GM20431 (cell line): ENCODE results near the gene SPRR1A.
"Not testable (repeated sequence)": the region's sequence is repeated elsewhere in the genome, so short reads cannot be mapped to it uniquely, and the experiment has no call there.

Source experiments
- in situ Hi-C: fragments of 300-500 bp; cut with MseI, MboI; formaldehyde crosslinking; loops from one replicate; pipeline ENCODE4 v1.15.0; 2020; ENCODE audit warnings: low sequenced_read_pairs; ENCODE audit not compliant: unreplicated experiment

The SPRR1A gene

DNA sequence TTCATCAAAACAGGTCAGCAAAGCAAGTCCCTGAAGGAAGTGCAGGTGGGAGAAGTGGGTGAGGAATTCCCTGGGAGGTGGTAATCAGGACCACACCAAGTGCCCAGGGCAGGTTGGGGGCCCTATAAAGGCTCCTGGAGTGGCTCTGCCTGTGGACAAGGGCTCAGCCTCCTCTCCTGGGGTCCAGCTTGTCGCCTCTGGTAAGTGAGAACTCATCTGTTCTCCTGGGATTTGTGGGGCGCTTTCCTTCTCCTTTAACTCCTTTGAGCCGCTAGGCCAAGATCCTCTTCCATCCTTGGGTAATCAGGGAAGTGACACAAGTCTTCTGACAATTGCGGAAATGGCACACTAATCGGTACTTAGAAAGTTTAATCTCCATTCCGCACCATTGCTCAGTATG lies 13.4 kb upstream of the SPRR1A start, which contains the start of gene SPRR4:
Gene SPRR4, plus strand, starts transcription at position 154 of the 400 bp plus-strand sequence. CDS start 1,243 bp downstream, outside the sequence.
- in situ Hi-C loops: no loop called here

DNA sequence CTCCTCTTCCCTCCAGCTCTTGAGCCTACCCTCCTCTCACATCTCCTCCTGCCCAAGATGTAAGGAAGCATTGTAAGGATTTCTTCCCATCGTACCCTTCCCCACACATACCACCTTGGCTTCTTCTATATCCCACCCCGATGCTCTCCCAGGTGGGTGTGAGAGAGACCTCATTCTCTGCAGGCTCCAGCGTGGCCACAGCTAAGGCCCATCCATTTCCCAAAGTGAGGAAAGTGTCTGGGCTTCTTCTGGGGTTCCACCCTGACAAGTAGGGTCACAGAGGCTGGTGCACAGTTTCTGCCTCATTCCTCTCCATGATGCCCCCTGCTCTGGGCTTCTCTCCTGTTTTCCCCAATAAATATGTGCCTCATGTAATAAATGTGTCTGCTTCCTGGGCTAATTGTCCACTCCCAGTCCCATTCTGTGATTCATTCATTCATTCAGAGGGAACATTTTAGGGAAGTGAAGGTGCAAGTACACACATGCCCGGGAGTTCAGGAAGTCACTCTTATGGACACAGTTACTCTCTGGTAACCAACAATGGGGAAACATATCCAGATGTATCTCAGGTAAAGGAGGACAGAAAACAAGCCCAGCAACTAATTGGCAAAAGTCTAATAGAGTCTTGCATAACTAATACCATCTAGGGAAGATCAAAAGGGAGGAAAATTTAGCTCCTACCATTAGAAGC lies 11.5 kb upstream of the SPRR1A start:
- in situ Hi-C loops: no loop called here

DNA sequence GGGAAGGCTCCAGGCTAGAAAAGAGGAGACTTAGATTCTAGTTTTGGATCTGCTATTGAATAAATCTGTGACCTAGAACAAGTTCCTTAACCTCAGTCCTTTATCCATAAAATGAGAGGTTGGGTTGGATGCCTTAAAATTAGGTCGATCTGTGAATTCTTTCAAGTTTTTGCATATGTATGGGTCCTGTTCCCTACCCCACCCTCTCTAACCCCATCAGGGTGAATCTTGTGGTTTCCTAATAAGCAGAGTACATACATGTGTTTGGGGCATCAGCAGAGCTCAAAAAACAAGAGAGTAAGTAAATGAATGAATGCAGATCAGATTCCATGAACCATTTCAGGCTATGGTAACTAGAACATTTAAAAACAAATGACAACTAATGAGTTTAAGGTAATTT lies 7.2 kb upstream of the SPRR1A start:
- in situ Hi-C loops: no loop called here

DNA sequence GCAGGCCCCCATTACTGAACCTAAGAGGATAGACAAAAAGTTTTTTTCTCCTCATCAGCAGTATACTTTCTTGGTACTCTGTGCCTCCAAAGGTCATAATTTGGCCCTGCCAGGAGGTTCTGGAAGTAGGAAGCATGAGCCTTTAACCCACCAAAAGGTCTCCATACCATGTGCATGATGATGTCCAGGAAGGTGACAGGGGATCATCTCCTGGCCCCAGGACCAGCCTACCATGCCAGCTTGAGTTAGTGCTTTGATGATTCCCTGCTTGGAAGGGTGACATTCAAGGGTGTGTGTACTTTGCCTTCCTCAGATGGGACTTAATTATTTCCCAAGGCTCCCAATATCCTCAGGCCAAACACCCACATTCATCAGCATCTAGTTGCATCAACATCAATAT lies 6.3 kb upstream of the SPRR1A start:
- in situ Hi-C loops: no loop called here

DNA sequence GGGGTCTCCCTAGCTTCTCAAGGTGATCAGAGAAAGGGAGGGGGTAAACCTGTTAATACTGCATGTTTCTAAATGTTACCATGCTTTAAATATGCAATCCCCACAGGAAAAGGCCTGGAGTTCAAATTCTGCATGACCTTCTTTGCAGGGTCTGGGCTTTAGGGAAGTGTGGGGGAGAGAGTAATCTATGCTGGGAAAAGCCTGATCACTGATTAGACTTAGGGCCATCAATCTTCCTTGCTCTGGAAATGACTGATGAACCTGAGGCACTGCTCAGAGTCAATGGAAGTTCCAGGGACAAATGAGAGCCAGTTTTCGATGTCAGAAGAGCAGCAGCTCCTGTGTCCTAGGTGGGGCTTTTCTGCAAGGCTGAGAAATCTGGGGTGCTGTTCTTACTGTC lies 3.2 kb upstream of the SPRR1A start:
- in situ Hi-C loops: no loop called here

DNA sequence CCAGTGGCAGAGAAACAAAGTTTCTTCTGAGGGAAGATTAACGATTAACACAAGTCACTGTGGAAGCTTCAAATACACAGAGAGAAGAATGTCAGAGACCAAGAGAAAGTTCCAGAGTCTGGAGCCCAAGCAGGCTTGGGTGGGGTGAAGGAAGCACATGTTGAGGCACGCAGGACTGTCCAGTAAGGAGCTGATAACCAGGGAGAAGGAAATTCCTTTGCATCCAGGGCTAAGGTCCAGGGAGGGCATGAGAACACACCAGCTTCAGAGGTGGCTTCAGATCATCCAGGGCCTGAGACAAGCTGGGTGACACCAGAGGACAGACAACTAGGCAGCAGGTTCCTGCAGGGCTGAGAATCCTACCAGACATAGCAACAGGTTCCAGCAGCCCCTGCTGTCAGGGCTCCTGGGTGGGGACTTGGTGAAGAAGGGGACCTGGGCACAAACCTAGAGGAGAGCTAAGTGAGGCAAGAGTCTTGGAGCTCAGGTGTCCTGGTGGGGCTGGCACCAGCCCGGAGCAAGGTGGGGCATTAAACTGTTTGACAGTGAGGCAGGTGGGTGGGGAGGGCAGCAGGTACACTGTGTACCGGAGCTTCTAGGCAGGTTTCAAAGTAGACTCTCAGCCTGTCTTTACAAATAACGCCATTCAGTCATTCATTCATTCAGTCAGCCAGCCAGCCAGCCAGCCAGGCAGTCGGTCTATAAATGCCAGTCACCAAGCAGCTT lies 2.6 kb upstream of the SPRR1A start:
- in situ Hi-C loops: no loop called here

DNA sequence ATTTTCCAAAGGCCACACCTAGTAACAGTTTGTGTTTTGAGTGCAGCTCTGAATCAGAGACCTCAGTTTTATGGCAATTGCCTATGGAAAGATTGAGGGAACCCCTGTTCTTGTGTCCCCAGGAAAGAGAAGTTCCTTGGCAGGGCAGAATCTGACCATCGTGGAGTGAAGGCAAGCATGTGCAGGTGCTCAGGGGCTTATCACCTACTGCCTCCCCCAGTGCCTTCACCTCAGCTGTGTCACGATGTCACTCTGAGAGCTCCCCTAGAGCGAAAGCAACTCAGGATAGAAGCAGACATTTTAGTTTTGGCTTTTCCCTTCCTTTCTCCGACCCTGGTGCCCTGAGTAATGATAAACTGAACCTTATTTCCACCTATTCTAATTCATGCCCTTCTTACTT lies 1.8 kb upstream of the SPRR1A start:
- in situ Hi-C loops: no loop called here

DNA sequence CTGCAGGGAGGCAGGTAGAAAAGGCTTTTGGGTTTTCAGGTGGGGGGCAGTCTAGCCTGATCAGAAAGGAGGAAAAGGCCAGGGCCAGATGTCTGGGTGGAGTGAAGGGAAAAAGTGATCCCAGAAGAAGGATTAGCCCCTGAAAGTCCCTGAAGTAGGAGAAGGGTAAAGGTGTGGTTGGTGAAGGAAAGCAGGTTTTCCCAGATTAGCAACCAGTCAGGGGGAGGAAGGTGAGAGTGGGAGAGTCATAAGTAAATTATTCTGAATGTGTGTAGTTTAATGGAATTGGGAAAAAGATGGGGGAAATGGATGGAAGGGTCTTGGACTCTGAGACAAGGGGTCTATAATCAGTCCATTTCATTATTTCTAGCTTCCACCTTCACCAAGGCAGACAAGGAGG lies 647 bp upstream of the SPRR1A start:
- in situ Hi-C loops: no loop called here

DNA sequence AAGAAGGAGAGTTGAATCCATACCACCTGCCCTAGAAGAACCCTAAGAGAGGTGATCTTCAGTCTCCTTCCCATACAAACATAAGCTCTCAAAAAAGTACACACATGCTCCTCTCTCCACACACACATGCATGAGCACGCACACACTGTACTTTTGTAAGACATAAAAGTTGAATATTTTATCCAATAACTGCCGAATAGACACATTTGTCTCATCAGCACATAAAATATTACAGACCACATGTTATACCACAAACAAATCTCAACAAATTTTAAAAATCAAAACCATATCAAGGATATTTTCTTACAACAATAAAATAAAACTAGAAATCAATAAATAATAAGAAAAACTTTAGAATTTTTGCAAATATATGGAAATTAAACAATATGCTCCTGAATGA lies 2.7 kb downstream of the SPRR1A start:
- in situ Hi-C loops: no loop called here

DNA sequence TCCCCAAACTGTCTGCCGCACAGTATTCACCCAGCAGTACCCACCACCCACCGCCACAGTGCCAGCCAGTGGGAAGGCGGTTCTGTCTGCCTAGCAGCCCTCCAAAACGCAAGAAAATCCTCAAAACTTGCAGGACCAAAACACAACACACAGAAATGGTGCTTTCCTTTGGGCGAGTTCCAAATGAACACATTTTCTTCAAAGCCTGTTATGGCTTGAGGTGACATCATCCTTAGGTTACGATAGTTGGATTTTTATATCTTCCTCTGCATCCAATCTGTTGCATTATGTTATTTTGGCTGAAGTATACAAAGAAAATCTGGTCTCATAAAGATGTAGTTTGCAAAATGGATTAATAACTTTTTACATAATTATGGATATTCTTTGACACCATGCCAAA lies 9.3 kb downstream of the SPRR1A start:
- in situ Hi-C loops: no loop called here

DNA sequence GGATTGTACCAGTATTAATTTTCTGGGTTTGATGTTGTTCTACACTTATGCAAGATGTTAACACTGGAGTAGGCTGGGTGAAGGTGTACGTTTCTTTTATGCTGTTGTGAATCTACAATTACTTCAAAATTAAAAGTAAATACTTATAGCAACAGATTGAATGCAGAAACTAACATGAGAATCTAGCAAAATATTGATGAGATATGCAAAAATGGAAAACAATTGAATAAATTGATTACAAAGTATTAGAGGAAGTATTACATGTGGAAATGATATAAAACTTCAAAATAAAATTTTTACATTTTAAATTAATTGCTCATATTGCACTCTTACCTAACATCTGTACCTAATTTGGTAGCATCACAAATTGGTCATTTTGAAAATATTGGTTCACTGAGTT lies 12.0 kb downstream of the SPRR1A start:
- in situ Hi-C loops: no loop called here

DNA sequence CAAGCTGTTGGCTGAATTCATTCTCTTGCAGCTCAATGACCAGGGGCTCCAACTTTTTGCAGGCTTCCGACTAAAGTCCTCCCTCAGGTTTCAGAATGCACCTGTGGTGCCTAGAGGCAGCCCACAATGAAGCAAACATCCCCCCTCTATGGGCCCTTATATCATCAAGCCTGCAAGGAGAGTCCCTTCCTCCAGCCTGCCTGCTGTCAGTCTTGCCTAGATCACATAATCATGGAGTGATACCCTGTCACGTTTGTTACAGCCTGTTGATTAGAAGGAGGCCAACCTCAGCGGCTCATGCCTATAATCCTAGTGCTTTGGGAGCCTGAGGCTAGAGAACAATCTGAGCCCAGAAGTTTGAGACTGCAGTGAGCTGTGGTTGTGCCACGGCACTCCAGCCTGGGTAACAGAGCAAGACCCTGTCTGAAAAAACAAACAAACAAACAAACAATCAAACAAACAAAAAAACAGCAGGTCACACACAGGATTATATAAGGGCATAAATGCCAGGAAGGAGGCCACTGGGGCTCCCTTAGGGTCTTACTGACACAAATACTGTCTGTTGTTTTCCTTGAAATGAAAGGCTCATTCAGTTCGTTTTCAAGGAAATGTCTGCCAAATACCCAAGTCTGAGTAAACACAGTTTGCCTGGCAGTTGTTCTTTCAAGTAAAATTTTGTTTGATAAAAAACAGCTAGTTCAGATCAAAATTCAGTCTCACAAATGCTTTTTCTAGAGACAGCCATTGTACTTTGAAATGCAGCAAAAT lies 12.9 kb downstream of the SPRR1A start:
- in situ Hi-C loops: no loop called here

DNA sequence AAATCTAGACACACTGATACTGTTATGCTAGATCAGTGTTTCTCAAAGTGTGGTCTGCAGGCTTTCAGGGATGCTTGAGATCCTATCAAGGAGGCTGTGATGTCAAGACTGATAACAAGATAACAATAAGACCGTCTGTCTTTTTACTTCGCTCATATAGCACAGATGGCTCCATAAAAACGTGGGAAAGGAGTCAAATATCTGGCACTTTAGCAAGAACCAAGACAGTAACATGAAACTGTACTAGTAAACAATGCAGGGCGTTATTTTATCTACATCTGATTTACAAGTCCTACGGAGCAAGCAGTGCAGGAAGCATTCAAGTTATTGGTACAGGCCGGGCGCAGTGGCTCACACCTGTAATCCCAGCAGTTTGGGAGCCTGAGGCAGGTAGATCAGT lies 14.0 kb downstream of the SPRR1A start:
- in situ Hi-C loops: no loop called here

DNA sequence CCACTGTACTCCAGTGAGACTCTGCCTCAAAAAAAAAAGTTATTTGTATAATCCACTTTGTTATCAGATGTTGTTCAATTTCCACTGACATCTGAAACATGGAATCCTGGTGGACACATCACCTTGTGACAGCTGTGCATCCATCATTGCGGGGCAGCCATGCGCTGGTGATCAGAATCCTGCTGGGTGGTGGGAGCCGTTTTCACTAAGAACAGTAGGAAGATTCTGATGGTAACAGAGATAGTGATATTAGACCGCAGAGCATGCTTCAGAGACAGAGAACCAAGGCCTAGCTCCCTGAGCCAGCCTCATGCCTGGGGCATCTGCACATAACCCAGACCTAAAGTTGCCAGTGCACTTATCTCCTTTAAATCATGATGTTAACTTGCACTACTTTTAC lies 14.6 kb downstream of the SPRR1A start:
- in situ Hi-C loops: no loop called here

DNA sequence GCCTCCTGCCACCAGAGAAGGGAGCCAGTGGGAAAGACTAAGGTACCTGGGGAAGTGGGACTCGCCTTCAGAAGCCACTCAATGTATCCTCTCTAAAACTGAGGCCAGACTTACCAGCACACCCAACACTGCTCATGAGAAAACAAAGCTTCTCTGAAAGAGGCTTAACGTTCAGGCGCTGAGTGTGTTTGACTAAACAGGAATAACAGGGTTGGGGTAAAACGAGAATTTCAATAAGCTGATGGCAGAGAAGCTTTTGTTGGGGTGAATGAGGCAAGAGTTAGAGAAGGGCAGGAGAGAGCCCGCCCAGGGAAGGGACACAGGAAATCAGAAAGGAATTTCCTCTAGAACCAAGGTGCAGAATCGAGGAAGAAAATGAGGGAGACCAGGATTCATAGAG lies 15.9 kb downstream of the SPRR1A start:
- in situ Hi-C loops: no loop called here

DNA sequence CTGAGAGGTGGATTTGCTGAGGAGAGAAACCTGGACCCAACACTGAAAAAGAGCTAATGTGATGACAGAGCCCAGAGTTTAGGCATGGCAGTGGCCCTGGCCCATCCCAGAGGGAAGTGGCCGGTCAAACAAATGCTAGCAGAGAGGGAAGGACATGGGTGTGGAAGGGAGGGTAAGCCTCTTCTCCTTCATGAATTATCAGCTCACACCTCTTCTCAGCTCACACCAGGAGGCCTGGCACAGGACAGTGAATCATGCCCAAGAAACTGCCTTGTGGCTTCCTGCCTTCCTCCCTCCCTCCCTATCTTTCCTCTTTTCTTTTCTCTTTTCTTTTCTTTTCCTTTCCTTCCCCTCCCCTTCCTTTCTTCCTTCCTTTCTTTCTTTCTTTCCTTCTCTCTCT lies 16.4 kb downstream of the SPRR1A start:
- in situ Hi-C loops: no loop called here

DNA sequence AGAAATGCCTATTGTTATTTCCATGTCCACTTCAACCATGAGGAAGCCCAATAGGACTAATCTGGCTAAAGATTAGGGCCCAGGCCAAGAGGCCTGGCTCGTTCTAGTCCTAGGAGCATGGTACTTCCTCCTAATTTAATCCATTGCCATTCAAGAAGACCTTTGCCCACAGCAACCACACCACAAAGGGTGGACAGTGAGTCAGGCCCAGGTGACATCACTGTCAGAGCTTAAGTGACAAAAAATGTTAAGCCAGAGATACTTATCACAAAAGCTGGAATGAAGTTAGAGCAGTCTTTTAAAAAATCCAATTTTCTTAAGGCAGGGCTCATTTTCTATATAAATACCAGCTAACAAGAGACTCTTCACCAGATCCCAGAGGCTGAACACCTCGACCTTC lies 17.5 kb downstream of the SPRR1A start, which contains the start of gene SPRR3:
Gene SPRR3, plus strand, starts transcription at position 368 of the 400 bp plus-strand sequence. CDS start 1,272 bp downstream, outside the sequence.
- in situ Hi-C loops: no loop called here

DNA sequence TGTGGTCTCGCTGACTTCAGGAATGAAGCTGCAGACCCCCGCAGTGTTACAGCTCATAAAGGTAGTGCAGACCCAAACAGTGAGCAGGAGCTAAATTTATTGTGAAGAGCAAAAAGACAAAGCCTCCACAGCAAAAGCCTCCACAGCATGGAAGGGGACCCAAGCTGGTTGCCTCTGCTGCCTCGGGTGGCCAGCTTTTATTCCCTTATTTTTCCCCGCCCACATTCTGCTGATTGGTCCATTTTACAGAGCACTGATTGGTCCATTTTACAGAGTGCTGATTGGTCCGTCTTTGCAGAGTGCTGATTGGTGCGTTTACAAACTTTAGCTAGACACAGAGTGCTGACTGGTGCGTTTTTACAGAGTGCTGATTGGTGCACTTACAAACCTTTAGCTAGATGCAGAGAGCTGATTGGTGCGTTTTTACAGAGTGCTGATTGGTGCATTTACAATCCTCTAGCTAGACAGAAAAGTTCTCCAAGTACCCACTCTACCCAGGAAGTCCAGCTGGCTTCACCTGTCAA lies 27.4 kb downstream of the SPRR1A start:
- in situ Hi-C loops: not testable (repeated sequence)

DNA sequence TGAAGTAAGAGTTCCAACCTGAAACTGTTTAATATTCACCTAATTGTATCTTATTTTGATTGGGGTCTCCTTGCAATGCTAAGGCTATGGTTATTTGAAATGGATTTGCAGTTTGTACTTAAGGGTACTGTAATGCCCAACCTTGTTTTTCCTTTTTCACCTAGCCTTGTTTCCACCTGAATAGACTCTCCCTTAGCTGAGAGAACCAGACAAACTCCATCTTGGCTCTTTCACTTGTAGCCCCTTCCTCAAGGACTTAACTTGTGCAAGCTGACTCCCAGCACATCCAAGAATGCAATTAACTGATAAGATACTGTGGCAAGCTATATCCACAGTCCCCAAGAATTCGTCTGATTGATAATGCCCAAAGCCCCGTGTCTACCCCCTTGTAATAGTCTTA lies 37.9 kb downstream of the SPRR1A start:
- in situ Hi-C loops: not testable (repeated sequence)

DNA sequence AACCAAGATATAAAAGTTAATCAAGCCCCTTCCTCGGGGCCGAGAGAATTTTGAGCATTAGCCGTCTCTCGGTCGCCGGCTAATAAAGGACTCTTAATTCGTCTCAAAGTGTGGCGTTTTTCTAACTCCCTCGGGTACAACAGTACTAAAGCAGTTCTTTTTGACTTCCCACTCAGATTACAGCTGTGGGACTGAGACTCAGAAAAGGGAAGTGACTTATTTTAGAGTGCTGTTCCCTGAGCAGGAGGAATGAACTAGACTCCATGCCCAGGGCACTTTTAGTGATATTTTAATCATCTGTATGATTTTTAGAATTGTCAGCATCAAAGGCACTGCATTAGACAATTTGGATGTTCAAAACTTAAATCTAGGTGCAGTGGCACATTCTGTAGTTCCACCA lies 38.5 kb downstream of the SPRR1A start:
- in situ Hi-C loops: not testable (repeated sequence)

DNA sequence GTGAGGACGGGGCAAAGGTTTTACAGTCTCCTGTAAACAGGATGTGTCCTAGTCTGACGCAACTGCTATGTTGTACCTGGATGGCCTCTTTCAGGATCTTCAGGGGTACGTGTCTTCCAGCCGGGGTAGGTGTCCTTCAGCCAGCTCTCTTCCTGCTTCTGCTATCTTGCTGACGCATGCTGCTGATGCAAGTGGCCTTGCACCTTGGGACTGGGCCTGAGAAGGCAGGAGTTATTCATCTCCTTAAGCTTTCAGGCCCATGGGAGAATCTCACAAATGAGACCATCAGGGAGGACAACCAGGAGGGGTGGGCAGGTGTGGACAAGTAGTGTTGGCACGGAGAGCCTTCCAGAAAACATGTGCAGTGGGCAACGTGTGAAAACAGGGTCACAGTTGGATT lies 39.2 kb downstream of the SPRR1A start:
- in situ Hi-C loops: no loop called here
